GM23338 (cell line): ENCODE results near the gene LRRC38. TPM values are rescaled to one million over a fixed set of nuclear protein-coding genes. Genes with fewer than 3 reads are reported as not detected.

ENCODE experiments used
- ATAC-seq: fragments of 200-7000 bp; cut with Tn5 transposase; 3 replicates; pipeline ENCODE4 v1.9.1; 2020
- DNase-seq: peaks from one replicate; pipeline ENCODE4 v3.0.0-alpha.2; 2015; ENCODE audit warnings: low spot score
- H2AFZ ChIP-seq: fragments of 200-600 bp; sonication (generic); 2 replicates; pipeline ENCODE4 v1.8.0; 2016; ENCODE audit warnings: antibody characterized with exemption, mild to moderate bottlenecking, moderate library complexity
- H3F3A ChIP-seq: fragments of 200-600 bp; sonication (generic); replicated peaks from 2 replicates; pipeline ENCODE4 v1.8.0; 2017; ENCODE audit warnings: antibody characterized with exemption, mixed run types, low read depth
- H3K27ac ChIP-seq: fragments of 200-600 bp; sonication (generic); 2 replicates; pipeline ENCODE4 v1.6.1; 2016; ENCODE audit warnings: low read depth
- H3K27me3 ChIP-seq: fragments of 200-600 bp; sonication (generic); 2 replicates; pipeline ENCODE4 v1.8.0; 2016; ENCODE audit warnings: mild to moderate bottlenecking, mixed run types, moderate library complexity; ENCODE audit not compliant: insufficient read depth
- H3K36me3 ChIP-seq: fragments of 200-600 bp; sonication (generic); 2 replicates; pipeline ENCODE4 v1.8.0; 2016; ENCODE audit warnings: mild to moderate bottlenecking; ENCODE audit not compliant: insufficient read depth
- H3K4me1 ChIP-seq: fragments of 200-600 bp; sonication (generic); 2 replicates; pipeline ENCODE4 v1.8.0; 2016; ENCODE audit warnings: mild to moderate bottlenecking, moderate library complexity; ENCODE audit not compliant: insufficient read depth
- H3K4me2 ChIP-seq: fragments of 200-600 bp; sonication (generic); 2 replicates; pipeline ENCODE4 v1.7.1; 2017; ENCODE audit warnings: mixed run types
- H3K4me3 ChIP-seq: fragments of 200-600 bp; sonication (generic); 2 replicates; pipeline ENCODE4 v1.6.1; 2016; ENCODE audit warnings: mixed run types
- H3K79me2 ChIP-seq: fragments of 200-600 bp; sonication (generic); replicated peaks from 2 replicates; pipeline ENCODE4 v1.8.0; 2017; ENCODE audit warnings: mild to moderate bottlenecking; ENCODE audit not compliant: insufficient read depth
- H3K9me2 ChIP-seq: fragments of 200-600 bp; sonication (generic); 2 replicates; pipeline ENCODE4 v1.8.0; 2017; ENCODE audit not compliant: insufficient read depth
- H4K20me1 ChIP-seq: fragments of 200-600 bp; sonication (generic); replicated peaks from 2 replicates; pipeline ENCODE4 v1.8.0; 2017; ENCODE audit warnings: mild to moderate bottlenecking; ENCODE audit not compliant: insufficient read depth
- H3K27ac Mint-ChIP-seq: 2 replicates; pipeline ENCODE4 v1.8.0; 2020; ENCODE audit warnings: inconsistent platforms, mild to moderate bottlenecking, moderate library complexity, mixed read lengths
- H3K27me3 Mint-ChIP-seq: 3 replicates; pipeline ENCODE4 v1.8.0; 2022; ENCODE audit warnings: low read depth, mild to moderate bottlenecking, moderate library complexity, mixed read lengths, inconsistent platforms; ENCODE audit not compliant: insufficient read depth, poor library complexity
- H3K36me3 Mint-ChIP-seq: 3 replicates; pipeline ENCODE4 v1.8.0; 2021; ENCODE audit warnings: low read depth, mild to moderate bottlenecking, inconsistent platforms, moderate library complexity, mixed read lengths
- H3K4me1 Mint-ChIP-seq: 3 replicates; pipeline ENCODE4 v1.8.0; 2020; ENCODE audit warnings: mild to moderate bottlenecking, inconsistent platforms, mixed read lengths
- H3K4me3 Mint-ChIP-seq: 3 replicates; pipeline ENCODE4 v1.8.0; 2021; ENCODE audit warnings: moderate library complexity, mild to moderate bottlenecking, inconsistent platforms, mixed read lengths
- H3K9me3 Mint-ChIP-seq: 3 replicates; pipeline ENCODE4 v1.8.0; 2020; ENCODE audit warnings: moderate library complexity, mild to moderate bottlenecking, inconsistent platforms, mixed read lengths
- CREB1 ChIP-seq: fragments of 250-450 bp; sonication (Bioruptor Pico); IDR thresholded peaks from 2 replicates; pipeline ENCODE4 v1.5.0; 2020; ENCODE audit warnings: low read depth, mild to moderate bottlenecking, moderate library complexity
- ETS1 ChIP-seq: IDR thresholded peaks from 2 replicates; pipeline ENCODE4 v1.6.1; 2016; ENCODE audit warnings: antibody characterized with exemption
- EZH2 ChIP-seq: fragments of 200-600 bp; sonication (generic); IDR thresholded peaks from one replicate; pipeline ENCODE4 v1.8.0; 2017; ENCODE audit warnings: antibody characterized with exemption, mild to moderate bottlenecking, low read depth; ENCODE audit not compliant: unreplicated experiment
- NANOG ChIP-seq: IDR thresholded peaks from 2 replicates; pipeline ENCODE4 v1.6.1; 2016; ENCODE audit warnings: antibody characterized with exemption, borderline replicate concordance
- REST ChIP-seq: IDR thresholded peaks from one replicate; pipeline ENCODE4 v1.6.1; 2018; ENCODE audit warnings: antibody characterized with exemption; ENCODE audit not compliant: unreplicated experiment
- STAT1 ChIP-seq: IDR thresholded peaks from one replicate; pipeline ENCODE4 v1.6.1; 2016; ENCODE audit warnings: antibody characterized with exemption; ENCODE audit not compliant: unreplicated experiment
- ZNF114 ChIP-seq: fragments of 250-450 bp; sonication (Bioruptor Pico); IDR thresholded peaks from 2 replicates; pipeline ENCODE4 v1.5.0; 2020; ENCODE audit warnings: mild to moderate bottlenecking, moderate library complexity
- ZNF331 ChIP-seq: fragments of 250-450 bp; sonication (Bioruptor Pico); IDR thresholded peaks from 2 replicates; pipeline ENCODE4 v1.5.0; 2020; ENCODE audit warnings: low read depth, mild to moderate bottlenecking, moderate library complexity
- polyA plus RNA-seq: library from polyadenylated mRNA; unstranded; fragments of >200 nt; fragmentation: Nextera tagmentation; extraction: Ambion mirVana; gene quantifications from 2 replicates; pipeline ENCODE4 v1.2.1, GENCODE V29; 2016
- total RNA-seq: library from RNA; depleted of rRNA; stranded (reverse); fragments of >200 nt; shearing (Covaris generic); gene quantifications from 2 replicates; pipeline ENCODE4 v1.2.3, GENCODE V29; 2014
- TF ChIP-seq, protein P1 (sequence below): fragments of 250-450 bp; sonication (Bioruptor Pico); IDR thresholded peaks from 2 replicates; pipeline ENCODE4 v1.5.0; 2020; ENCODE audit warnings: mild to moderate bottlenecking, moderate library complexity
- TF ChIP-seq, protein P2 (sequence below), 2 experiments: fragments of 200-600 bp in 1 of 2; sonication (generic) in 1 of 2; conservative IDR thresholded peaks; 2 replicates each; pipeline versions ENCODE4 v1.5.1 to v1.6.1; 2016 to 2017; ENCODE audit warnings: antibody characterized with exemption in 2 of 2, low read depth in 2 of 2, mild to moderate bottlenecking in 2 of 2, moderate library complexity in 1 of 2

Gene LRRC38
- total and polyA plus RNA-seq, 2 experiments from 2014 or later = 0.17 TPM; not detected in 1

GRCh38 chr1:13495186-13495585, 18.6 kb downstream of the LRRC38 start (continued):
- TF ChIP-seq, protein P1, sequence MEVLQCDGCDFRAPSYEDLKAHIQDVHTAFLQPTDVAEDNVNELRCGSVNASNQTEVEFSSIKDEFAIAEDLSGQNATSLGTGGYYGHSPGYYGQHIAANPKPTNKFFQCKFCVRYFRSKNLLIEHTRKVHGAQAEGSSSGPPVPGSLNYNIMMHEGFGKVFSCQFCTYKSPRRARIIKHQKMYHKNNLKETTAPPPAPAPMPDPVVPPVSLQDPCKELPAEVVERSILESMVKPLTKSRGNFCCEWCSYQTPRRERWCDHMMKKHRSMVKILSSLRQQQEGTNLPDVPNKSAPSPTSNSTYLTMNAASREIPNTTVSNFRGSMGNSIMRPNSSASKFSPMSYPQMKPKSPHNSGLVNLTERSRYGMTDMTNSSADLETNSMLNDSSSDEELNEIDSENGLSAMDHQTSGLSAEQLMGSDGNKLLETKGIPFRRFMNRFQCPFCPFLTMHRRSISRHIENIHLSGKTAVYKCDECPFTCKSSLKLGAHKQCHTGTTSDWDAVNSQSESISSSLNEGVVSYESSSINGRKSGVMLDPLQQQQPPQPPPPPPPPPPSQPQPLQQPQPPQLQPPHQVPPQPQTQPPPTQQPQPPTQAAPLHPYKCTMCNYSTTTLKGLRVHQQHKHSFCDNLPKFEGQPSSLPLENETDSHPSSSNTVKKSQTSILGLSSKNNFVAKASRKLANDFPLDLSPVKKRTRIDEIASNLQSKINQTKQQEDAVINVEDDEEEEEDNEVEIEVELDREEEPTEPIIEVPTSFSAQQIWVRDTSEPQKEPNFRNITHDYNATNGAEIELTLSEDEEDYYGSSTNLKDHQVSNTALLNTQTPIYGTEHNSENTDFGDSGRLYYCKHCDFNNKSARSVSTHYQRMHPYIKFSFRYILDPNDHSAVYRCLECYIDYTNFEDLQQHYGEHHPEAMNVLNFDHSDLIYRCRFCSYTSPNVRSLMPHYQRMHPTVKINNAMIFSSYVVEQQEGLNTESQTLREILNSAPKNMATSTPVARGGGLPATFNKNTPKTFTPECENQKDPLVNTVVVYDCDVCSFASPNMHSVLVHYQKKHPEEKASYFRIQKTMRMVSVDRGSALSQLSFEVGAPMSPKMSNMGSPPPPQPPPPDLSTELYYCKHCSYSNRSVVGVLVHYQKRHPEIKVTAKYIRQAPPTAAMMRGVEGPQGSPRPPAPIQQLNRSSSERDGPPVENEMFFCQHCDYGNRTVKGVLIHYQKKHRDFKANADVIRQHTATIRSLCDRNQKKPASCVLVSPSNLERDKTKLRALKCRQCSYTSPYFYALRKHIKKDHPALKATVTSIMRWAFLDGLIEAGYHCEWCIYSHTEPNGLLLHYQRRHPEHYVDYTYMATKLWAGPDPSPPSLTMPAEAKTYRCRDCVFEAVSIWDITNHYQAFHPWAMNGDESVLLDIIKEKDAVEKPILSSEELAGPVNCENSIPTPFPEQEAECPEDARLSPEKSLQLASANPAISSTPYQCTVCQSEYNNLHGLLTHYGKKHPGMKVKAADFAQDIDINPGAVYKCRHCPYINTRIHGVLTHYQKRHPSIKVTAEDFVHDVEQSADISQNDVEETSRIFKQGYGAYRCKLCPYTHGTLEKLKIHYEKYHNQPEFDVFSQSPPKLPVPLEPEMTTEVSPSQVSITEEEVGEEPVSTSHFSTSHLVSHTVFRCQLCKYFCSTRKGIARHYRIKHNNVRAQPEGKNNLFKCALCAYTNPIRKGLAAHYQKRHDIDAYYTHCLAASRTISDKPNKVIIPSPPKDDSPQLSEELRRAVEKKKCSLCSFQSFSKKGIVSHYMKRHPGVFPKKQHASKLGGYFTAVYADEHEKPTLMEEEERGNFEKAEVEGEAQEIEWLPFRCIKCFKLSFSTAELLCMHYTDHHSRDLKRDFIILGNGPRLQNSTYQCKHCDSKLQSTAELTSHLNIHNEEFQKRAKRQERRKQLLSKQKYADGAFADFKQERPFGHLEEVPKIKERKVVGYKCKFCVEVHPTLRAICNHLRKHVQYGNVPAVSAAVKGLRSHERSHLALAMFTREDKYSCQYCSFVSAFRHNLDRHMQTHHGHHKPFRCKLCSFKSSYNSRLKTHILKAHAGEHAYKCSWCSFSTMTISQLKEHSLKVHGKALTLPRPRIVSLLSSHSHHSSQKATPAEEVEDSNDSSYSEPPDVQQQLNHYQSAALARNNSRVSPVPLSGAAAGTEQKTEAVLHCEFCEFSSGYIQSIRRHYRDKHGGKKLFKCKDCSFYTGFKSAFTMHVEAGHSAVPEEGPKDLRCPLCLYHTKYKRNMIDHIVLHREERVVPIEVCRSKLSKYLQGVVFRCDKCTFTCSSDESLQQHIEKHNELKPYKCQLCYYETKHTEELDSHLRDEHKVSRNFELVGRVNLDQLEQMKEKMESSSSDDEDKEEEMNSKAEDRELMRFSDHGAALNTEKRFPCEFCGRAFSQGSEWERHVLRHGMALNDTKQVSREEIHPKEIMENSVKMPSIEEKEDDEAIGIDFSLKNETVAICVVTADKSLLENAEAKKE = no peak
- no peak for TF ChIP-seq ZNF114 (CRISPR knock-in tag)

- Histone ChIP-seq H3K27me3 (no peaks in the 10 kb centered on the region), H3K27ac (no peak overlapping the region), H3K4me1 (peaks cover 11% of the 10 kb centered on the region), H2AFZ (no peak overlapping the region), H3K4me2 (no peak overlapping the region), H3K36me3 (no peaks in the 10 kb centered on the region), H3F3A (no peaks in the 10 kb centered on the region), H4K20me1 (no peaks in the 10 kb centered on the region), H3K9me2 (no peaks in the 10 kb centered on the region), H3K4me3 (no peak overlapping the region), H3K79me2 (no peaks in the 10 kb centered on the region)
- ATAC-seq (no peak), DNase-seq (no peak)
- Mint-ChIP-seq H3K9me3 (no peaks in the 10 kb centered on the region), H3K27ac (no peak overlapping the region), H3K4me1 (peaks cover 19% of the 10 kb centered on the region), H3K36me3 (no peaks in the 10 kb centered on the region), H3K4me3 (no peak overlapping the region), H3K27me3 (peaks cover 2% of the 10 kb centered on the region)
- TF ChIP-seq ZNF331 (CRISPR knock-in tag) = no peak
- TF ChIP-seq STAT1 = no peak
- no peak for TF ChIP-seq CREB1 (CRISPR knock-in tag)
- no peak for TF ChIP-seq ETS1
- TF ChIP-seq NANOG = no peak
- TF ChIP-seq EZH2 = no peak
- no peak for TF ChIP-seq ZNF114 (CRISPR knock-in tag)
- no peak for TF ChIP-seq REST
- TF ChIP-seq, protein P2, sequence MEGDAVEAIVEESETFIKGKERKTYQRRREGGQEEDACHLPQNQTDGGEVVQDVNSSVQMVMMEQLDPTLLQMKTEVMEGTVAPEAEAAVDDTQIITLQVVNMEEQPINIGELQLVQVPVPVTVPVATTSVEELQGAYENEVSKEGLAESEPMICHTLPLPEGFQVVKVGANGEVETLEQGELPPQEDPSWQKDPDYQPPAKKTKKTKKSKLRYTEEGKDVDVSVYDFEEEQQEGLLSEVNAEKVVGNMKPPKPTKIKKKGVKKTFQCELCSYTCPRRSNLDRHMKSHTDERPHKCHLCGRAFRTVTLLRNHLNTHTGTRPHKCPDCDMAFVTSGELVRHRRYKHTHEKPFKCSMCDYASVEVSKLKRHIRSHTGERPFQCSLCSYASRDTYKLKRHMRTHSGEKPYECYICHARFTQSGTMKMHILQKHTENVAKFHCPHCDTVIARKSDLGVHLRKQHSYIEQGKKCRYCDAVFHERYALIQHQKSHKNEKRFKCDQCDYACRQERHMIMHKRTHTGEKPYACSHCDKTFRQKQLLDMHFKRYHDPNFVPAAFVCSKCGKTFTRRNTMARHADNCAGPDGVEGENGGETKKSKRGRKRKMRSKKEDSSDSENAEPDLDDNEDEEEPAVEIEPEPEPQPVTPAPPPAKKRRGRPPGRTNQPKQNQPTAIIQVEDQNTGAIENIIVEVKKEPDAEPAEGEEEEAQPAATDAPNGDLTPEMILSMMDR (conservative IDR thresholded peaks at IDR 0.05; ENCODE audit: low read depth in 2 of 2) = no peak
Measured at GRCh38 chr1:13494712-13495111, 19.1 kb downstream of the LRRC38 start.
